Embryonic facial prominence (tissue), 1 donor: Measurements from ENCODE around the gene PCSK5.
A peak's percentile ranks its signal among the peaks of the same experiment; 100 is the strongest.

Experiments
- DNase-seq: peaks from one replicate; pipeline ENCODE4 v3.0.0-alpha.2; 2016; ENCODE audit errors: extremely low spot score

Gene PCSK5

DNA sequence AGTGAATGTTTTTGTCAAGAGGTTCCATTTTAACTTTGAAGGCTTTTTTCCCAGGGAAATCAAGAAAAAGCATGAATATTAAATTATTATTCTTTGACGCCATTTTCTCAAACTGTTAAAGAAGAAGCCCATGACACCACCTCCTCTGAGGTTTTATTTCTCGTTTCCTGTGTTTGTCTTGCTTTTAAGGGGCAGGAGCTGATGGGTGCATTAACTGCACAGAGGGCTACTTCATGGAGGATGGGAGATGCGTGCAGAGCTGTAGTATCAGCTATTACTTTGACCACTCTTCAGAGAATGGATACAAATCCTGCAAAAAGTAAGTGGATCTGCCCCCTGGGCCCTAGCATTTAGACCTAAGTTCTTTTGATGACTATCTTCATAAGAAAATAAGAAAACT is 298.4 kb downstream of the PCSK5 start:
- no peak for DNase-seq

DNA sequence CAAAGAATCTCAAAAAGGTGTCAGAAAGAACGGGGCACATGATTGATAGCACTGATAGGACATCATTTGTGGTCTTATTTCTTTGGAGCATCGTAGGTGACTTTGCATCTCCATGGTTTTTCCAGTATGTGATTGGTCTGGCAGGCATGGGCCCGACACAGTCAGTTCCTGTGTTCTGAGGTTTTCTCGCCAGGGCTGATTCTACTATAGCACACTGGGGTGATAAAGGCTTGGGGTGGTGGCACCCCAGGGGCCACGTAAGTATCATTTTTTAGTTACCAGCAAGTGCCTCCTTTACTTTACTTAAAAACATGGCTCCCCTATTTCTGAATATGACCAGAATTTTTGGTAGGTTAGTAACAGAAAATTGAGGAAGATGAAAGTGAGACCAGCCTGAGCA is 301.0 kb downstream of the PCSK5 start:
- DNase-seq, result no peak

DNA sequence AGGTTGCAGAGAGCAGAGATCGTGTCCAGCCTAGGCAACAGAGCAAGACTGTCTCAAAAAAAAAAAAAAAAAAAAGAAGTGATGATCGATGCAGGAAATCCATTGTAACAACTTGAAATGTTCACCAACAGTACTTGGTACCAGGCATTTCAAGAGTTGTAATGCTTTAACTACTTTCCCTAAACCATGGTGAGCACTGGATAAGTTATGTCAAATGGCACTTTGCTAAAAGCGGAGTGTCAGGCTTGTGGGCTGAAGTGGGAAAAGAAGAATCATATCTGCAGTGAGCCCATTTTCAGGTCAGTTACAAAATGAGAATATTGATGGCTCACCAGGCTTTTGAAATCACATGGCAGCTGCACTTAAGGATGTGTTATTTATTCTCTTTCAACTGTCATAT is 301.5 kb downstream of the PCSK5 start:
- no peak for DNase-seq

DNA sequence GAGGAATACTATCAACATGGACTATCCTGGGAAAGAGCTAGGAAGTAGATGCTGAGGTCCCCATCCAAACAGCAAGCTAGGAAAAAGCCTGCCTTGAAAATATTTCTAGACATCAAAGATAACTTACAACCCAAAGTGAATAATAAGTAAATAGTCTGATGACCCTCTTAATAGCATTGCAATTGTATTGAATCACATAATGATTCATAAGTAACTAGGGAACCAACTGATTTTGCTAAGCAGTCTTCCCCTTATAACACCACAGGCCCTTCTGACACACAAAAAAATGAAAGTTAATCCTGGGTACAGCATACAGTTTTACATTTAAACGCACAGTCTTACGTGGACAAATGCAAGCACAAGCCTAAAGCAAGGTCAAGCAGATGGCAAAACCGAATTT is 304.4 kb downstream of the PCSK5 start:
- DNase-seq, result no peak

DNA sequence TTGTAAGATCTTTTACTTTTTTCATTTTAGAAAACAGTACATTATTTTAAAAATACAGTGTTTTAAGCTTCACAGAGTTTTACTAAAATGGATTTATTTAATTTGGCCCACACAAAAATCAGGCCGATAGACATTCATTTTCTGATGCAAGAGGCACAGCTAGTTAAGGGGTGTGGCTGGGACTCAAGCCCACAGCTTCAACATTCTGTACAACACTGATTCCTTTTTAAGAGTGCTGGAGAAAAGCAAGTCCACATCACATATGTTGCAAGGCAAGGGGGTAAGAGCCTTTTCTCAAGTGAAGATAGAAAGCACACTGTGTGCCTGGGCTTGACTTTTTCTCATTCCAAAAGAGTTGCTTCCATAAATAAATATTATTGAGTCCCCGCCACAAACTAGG is 307.9 kb downstream of the PCSK5 start:
- no peak for DNase-seq

DNA sequence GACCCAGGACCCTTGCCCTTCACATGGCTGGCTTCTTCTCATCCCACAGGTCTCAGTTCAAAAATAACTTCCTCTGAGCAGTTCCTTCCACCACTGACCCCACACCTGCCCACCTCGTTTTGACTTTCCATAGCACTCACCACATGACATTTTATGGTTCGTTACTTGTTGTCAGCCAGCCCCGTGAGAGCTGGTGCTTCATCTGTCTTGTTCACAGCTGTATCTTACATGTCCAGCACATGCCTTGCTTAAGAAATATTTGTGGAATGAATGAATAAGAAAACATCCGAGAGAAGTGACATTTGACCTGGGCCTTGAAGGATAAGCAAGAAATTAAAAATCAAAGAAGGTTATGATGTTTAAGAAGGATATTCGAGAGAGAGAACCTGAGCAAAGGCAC is 309.8 kb downstream of the PCSK5 start:
- no peak for DNase-seq

DNA sequence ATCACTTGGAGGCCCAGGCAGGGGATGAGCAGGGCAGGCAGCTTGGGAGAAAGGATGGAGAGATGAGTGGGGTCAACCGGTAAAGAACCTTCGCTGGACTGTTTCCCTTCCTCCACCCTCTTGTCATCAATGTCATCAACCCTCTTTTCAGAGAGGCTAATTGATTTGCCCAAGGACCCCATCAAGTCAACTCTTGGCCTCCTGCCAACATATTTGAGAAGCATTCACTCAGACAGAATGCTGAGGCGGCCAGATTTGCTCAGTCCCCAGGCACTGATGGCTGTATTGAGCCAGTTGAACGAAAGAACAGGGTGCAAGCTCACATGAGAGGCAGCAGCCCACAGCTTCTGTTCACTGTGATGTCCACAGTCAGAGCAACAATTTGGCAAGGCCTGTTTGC is 310.3 kb downstream of the PCSK5 start:
- no peak for DNase-seq

DNA sequence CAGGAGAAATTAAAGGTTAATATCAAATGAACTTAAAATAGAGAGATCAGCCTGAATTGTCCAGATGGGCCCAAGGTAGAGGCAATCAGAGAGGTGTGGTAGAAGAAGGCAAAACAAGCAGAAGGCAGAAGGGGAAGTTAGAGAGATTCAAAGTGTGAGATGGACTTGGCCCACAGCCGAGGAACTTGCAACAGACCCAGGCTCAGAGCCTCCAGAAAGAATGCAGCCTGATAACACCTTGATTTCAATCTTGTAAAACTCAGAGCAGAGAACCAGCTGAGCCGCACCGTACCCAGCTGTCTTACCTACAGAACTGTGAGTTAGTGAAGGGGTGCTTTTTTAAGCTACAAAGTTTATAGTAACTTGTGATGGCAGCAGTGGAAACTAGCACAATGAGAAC is 312.9 kb downstream of the PCSK5 start:
- DNase-seq, result no peak

DNA sequence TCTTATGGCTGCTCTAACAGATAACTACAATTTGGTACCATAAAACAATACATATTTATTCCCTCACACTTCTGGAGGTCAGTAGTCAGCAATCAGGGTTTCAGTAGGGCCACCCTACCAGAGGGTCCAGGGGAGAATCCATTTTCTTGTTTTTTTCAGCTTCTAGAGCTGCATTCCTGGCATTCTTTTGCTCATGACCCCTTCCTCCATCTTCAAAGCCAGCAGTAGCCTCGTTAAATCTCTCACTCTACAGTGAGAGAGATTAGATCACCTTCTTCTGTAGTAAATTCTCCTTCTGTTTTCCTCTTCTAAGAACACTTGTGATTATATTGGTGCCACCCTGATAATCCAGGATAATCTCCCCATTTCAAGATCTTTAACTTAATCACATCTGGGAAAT is 316.3 kb downstream of the PCSK5 start:
- no peak for DNase-seq

DNA sequence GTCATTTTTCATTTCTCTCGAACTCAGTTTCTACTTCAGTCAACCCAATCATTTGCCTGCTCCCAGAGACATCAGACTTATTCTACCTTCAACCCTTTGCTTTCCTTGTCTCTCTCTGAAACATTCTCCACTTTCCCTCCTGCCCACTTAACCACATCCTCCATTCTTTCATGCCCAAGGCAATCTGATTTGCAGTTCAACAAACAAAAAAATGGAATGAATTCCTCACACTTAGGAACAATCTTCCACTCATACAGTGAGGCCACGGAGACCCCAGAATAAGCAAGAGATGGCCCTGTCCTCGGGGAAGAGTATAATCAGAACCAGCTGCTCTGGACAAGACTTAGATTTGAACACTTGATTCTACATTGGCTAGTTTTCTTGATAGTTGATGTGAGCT is 323.3 kb downstream of the PCSK5 start:
- DNase-seq, result no peak

DNA sequence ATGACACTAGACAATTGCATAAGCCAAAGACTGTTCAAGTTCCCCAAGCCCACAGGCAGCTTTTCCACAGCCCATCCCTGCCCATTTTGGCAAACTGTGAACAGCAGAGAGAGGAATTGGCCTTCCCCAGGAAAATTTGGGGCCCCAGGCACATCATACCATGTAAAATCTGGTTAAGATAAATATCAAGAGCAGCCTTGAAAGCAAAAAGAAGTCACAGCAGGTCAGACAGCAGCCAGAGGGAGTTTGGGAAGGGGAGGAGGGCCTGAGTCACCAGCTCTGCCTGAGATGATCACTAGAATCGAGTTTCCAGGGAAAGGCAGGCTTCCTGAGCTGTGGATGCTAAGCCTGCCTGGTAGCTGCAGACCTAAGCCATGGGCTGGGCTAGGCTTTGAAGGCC is 324.6 kb downstream of the PCSK5 start:
- DNase-seq, result no peak

DNA sequence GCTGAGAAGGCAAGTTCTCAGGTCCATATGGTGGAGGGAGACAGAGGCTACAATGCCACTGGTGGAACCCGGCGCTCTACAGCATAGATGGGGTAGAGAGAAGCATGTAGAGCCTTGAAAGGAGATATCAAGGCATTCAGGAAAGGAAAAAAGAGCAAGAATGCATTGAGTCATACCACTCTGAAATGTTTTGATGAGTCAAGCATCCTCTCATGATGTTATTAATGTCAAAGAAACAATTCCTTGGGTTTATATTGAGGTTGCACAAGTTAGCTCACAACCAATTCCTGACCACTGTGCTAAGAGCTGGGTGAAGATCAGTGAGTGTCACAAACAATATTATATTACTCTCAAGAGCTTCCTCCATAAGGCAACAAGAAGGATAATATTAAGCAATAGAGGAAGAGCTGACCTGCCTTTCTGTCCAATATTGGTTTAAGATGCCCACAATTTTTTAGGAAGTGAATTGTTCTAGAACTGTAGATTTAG is 325.7 kb downstream of the PCSK5 start:
- no peak for DNase-seq

DNA sequence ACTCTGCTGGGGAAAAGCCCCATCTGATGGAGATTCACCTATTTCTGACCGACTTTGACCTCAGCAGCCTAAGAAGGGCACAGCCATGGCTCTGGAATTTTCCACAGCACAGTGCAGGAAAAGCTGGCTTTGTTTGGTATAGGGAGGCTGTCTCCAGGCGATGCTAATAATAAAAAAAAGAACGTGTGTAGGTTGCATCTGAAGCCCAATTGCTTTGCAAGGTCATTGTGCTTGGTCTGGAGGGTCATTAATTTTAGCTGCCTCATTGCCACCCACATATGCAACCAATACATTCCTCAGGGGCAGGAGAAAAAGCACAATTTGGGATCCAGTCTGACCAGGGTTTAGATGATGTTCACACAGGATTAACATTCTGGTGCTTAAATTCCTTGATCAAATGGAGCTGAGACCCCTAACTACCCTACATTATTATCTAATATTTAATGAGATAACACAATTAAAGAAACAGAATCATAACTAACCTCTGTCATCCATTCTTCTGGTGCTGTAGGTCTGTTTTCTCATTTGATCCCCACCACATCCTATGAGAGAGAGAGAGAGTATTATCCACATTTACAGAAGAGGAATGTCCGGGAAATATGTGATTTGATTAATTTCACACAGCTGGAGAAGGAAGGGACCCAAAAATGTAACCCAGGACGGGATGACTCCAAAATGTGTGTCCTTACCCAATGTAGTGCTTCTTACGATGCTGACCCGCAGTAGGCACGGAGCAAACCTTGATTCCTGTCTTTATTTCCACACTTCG is 327.8 kb downstream of the PCSK5 start:
- DNase-seq, result no peak

DNA sequence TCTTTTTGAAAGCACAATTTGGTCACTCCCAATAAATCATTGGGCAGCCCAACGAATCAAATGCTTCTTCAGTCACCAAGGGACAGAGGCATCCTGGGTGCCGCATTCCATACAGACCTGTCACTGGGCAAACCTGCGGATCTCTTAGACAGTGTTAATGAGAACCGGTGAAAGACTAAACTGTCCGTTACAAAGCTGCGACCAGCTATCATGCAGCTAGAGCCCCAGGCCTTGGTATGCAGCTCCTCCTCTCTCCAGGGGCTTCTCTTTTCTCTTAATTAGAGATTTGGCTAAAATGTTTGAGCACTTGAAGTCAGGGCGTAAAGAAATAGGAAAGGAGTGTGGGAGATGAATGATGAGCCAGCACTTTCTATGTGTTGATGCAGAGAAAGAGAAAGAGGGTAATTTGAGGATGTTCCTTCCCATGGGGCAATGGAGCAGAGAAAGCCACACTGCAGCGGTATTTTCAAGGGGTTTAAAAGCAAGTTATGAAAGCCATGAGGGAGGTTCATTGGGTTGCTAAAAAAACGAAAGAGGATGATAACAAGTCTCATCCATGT is 328.5 kb downstream of the PCSK5 start:
- no peak for DNase-seq

DNA sequence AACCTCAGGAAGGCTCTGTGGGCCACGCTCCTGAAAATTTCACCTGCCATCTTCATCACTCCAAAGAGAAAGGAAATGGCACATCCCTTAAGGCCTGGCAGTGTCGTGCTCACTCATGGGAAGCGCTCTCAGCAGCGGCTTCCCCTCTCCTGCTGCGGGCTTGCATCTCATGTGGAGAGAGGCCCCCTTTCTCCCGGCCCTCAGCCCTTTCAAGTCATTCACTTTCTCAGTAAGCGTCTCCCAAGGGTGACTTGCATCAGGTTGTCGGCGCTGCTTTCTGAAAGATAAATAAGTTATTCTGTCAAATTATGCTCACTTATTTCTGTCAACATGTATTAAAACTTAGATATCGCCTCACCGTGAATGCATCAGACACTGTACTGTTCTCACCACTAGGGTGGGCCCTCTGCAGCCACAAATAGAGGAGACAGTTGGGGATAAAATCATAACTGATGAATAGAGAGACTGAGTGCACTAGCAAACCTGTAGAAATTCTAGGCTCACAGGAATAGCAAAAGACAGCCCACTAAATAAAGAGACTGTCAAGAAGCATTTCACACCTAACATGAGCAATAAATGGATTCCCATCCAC is 329.2 kb downstream of the PCSK5 start:
- no peak for DNase-seq

DNA sequence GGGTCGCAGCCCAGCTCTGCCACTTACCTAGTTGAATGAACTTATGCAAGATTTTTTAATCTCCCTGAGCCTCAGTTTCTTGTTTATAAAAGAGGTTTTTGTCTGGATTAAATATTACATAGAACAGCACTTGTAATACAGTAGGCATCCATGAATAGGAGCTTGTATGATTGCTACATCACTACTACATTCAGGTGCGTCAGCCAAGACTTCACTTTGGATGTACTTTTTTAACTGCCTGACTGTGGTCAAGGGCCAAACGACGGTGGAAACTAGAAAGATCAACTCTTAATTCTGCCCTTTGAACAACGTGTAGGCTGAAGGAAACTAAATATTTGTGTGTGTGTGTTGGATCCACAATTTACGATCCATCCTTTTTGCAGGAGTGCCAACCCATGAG is 330.9 kb downstream of the PCSK5 start:
- no peak for DNase-seq

DNA sequence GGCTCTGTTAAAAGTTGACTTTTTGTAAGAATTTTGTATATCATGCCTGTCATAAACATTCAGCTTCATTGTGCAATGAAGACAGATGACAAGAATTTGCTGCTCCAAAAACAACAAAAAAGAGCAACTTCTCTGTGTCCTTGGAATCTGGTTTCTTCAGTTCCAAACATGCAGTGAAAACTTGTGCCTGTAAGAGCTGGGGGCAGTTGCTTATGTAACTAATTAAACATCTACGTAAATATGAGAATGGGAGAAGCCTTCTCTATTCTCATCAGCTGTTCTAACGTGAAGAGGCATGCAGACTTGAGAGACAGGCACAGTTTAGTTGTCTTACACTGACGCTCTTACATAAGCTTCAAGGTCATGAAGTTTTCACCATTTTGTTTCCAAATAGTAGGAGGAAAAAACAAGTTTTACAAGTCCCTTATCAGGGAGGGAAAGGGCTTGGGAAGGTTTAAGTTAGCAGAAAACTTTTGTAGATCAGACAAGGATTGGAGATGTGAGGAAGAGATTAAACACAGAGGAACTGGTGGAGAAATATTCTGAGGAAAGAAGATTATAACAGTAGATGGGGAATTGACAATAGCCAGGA is 333.4 kb downstream of the PCSK5 start:
- peak; percentile 13 for DNase-seq

DNA sequence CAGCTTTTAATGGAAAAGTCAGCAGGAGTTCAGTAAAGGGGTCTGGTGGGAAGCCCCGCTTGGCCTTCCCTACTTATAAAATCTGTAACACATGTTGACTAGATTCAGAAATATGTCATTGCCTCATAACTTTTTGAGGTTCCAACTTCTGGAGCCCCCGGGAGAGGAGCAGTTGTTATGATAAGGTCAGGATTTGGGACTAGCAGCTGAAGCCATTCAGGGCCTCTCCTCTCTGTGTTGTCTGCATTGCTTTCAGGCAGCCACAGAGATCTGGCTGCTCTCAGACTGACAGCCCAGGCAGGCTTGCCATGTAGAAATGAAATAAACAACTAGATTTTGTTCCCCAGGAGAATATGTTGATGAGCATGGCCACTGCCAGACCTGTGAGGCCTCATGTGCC is 336.7 kb downstream of the PCSK5 start:
- DNase-seq, result no peak

DNA sequence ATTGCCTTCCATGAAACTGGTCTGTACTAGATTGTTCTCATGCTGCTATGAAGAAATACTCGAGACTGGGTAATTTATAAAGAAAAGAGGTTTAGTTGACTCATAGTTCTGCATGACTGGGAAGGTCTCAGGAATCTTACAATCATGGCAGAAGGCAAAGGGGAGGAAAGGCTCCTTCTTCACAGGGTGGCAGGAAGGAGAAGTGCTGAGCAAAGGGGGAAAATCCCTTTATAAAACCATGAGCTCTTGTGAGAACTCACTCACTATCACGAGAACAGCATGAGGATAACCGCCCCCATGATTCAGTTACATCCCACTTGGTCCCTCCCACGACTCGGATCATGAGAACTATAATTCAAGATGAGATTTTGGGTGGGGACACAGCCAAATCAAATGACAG is 340.5 kb downstream of the PCSK5 start:
- DNase-seq, result no peak

DNA sequence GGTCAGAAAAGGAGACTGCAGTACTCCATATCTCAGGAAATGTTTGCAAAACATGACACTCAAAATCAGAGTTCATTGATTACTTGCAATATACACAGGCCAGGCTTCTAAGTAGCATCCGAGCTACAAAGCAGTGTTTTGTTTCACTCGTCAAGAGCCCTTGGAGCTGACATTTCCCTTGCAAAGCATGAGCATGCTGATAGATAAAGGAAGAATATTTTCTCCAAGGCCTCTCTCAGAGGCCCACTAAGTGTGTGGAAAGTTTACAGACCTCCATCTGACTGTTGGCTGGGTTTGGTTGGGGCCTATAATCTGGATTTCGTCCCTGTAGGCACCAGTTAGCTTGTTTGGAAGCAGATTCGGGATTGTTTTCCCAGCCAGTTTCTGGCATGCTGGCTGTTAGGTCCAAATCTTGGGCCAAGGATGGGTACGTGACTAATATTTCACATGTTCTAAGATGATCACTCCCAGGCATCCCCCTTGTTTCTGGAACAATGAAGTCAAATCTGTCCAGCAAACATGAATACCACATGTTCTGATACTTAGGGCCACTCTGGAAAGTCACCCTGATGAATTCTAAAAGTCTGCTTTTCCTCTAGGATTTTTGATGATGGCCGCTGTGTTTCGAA is 342.5 kb downstream of the PCSK5 start:
- DNase-seq, result no peak

DNA sequence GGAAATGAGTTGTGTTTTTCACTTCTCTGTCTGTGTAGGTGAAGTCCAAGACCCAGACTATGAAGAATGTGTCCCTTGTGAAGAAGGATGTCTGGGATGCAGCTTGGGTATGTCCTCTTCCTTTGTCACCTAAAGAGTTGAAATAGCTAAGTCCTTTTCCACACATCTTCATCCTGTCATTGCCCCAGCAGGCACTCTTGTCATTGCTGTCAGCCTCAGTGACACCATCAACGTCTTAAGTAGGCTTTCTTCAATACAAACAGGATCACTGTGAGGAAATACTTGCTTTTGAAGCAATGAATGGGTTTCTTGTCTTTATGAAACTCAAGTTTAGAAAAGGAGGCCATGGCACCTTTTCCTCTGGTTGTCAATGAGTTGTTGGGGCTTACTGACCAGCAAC is 350.1 kb downstream of the PCSK5 start:
- no peak for DNase-seq

DNA sequence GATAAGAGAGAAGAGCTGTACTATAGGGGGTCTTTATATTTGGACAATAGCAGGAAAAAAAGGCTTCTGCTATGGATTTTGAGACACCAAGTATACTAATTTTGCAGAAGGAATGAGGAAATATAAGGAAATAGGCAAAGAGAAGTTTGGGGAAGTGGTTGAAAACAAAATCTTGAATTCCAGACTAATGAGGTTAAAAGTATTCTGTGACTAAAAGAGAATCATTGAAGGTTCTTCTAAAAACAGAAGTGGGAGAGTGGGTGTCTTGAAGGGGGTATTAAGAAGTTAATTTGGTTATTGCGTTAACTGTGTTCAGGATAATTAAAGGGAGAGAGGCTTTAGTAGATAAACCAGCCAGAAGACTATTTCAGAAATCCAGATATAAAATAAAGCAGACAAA is 355.0 kb downstream of the PCSK5 start:
- DNase-seq, result no peak

DNA sequence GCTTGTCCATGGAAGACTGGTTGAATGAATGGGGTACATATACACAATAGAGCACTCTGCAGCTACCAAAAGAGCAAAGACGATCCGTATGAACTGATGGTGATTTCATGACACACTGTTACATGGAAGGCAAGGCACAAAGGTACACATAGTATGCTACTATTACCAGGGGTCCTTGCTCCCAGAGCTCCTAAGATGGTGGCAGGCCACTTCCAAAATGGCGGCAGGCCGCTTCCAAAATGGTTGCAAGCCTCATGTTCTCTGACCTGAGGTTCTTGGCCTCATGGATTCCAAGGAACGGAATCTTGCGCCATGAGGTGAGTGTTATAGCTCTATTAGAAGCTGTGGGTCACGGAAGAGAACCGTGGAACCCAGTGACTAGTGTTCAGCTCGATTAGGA is 356.2 kb downstream of the PCSK5 start:
- DNase-seq, result no peak
